GM21447 (cell line): Measurements from ENCODE around the gene SYNE1.
A peak's percentile ranks its signal among the peaks of the same experiment; 100 is the strongest.
"Not testable (repeated sequence)": the region's sequence is repeated elsewhere in the genome, so short reads cannot be mapped to it uniquely, and the experiment has no call there.

ENCODE experiments used
- ATAC-seq: cut with Tn5 transposase; IDR thresholded peaks from one replicate; pipeline ENCODE4 v1.9.1; 2021; ENCODE audit not compliant: unreplicated experiment

SYNE1 gene

GRCh38 chr6:152566103-152566875 lies 70.9 kb downstream of the SYNE1 start:
- no peak for ATAC-seq

DNA sequence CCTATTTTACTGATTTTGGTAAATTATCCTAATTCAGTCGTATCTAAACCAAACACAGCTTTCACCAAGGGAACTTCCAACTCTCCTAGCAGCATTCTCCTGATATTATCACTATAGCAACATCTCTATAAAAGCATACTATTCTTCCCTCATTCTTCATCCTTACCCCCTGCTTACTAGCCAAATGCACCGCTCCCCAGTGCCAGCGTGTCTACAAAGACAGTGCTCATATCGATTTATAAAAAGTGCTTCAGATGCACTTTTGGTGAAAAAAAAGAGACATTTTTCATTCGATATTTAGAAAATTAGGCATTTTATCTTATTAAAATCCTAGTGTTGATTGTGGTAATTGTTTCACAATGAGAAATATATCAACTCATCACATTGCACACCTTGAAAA lies 74.0 kb downstream of the SYNE1 start:
- ATAC-seq = no peak

- ATAC-seq = not testable (repeated sequence)
These were observed 78.4 kb downstream of the SYNE1 start for GRCh38 chr6:152558798-152559197.

DNA sequence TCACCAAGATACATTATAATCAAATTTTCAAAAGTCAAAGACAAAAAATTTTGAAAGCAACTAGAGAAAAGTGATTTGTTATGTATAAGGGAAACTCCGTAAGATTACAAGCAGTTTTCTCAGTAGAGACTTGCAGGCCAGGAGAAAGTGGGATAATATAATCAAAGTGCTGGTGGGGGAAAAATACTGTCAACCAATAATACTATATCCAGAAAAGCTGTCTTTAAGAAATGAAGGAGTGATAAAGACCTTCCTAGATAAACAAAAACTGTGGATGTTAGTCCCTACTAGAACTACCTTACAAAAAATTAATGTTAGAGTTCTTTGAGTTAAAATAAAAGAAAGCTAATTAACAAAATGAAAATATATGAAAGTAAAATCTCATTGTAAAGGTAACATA lies 79.7 kb downstream of the SYNE1 start:
- ATAC-seq = no peak

- no peak for ATAC-seq
These were observed 82.3 kb downstream of the SYNE1 start for GRCh38 chr6:152554851-152555250.

- peak; percentile 86 for ATAC-seq
These were observed 84.4 kb downstream of the SYNE1 start for GRCh38 chr6:152552616-152553209.

- no peak for ATAC-seq
These were observed 93.6 kb downstream of the SYNE1 start for GRCh38 chr6:152543519-152543918.

GRCh38 chr6:152540381-152540780 lies 96.8 kb downstream of the SYNE1 start:
- no peak for ATAC-seq

DNA sequence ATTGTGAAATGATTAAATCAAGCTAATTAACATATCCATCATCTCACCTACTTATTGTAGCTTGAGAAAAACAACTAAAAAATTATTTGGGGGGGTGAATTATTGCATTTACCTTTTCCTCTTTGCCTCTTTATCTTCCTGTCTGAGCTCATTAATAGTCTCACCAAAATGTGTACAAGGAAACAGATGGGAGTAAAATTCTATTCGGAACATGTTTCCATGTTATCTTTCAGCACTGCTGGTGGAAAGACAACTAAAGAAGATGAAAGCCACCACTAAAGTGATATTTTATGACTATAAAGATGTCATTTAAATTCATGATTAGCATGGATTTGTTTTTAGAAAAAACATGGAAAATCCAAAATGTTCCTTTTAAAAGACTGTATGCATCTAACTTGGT lies 102.6 kb downstream of the SYNE1 start:
- no peak for ATAC-seq

GRCh38 chr6:152532556-152533422 lies 104.4 kb downstream of the SYNE1 start:
- ATAC-seq = no peak

DNA sequence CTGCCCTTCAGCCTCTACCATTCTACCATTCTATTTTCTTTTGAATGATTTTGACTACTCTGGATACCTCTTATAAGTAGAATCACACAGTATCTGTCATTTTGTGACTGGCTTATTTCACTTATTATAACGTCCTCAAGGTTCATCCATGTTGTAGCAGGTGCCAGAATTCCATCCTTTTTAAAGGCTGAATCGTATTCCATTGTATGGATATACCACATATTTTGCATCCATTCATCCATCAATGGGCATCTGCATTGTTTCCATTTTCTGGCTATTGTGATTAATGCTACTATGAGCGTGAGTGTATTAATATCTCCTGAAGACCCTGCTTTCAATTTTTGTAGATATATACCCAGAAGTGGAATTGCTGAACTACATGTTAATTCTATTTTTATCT lies 105.5 kb downstream of the SYNE1 start:
- ATAC-seq = no peak

- ATAC-seq = no peak
These were observed 107.8 kb downstream of the SYNE1 start for GRCh38 chr6:152529369-152529768.

- not testable (repeated sequence) for ATAC-seq
These were observed 123.0 kb downstream of the SYNE1 start for GRCh38 chr6:152514120-152514519.

- no peak for ATAC-seq
These were observed 127.2 kb downstream of the SYNE1 start for GRCh38 chr6:152509916-152510315.

DNA sequence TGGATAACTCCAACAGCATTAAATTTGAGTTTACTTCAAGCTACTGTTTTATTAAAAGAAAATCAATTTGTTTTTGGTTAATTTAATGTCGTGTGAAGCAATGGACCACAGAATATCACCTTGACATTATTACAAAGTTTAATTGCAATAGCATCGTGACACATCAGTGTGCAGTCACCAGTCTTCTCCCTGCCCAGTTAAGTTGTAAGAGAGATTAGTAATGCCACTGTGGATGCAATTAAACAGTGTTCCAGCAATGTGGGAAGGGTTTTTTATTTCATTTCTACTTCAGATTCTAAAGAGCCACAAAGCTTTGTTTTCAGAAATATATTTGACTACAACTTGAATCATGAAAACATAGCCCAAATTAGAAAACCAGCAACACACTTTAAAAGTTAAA lies 128.7 kb downstream of the SYNE1 start:
- ATAC-seq = no peak

- ATAC-seq = no peak
These were observed 133.6 kb downstream of the SYNE1 start for GRCh38 chr6:152503546-152503945.

GRCh38 chr6:152502421-152503188 lies 134.6 kb downstream of the SYNE1 start:
- no peak for ATAC-seq

GRCh38 chr6:152499931-152500330 lies 137.2 kb downstream of the SYNE1 start:
- no peak for ATAC-seq

DNA sequence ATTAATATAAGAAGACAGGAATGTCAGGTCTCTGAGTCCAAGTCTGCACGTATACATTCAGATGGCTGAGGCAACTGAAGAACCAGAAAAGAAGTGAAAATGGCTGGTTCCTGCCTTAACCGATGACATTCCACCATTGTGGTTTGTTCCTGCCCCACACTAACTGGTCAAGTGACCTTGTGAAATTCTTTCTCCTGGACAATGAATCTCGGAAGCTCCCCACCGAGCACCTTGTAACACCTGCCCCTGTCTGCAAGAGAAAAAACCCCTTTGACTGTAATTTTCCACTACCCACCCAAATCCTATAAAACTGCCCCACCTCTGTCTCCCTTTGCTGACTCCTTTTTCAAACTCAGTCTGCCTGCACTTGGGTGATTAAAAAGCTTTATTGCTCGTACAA lies 140.4 kb downstream of the SYNE1 start:
- ATAC-seq = no peak

- ATAC-seq = not testable (repeated sequence)
These were observed 141.7 kb downstream of the SYNE1 start for GRCh38 chr6:152495456-152495855.

DNA sequence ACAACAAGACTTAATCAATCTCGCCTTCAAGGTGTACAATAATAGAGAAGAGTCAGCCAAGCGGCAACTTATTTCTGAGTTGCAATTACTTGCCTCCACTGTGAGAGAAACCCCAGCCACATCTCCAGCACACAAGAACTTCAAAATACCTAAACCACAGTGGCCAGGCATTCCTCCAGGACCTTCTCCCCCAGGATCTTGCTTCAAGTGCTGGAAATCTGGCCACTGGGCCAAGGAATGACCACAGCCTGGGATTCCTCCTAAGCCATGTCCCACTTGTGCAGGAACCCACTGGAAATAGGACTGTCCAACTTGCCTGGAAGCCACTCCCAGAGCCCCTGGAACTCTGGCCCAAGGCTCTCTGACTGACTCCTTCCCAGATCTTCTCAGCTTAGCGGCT lies 144.9 kb downstream of the SYNE1 start:
- not testable (repeated sequence) for ATAC-seq
